ENCODE results near the gene HLCS.
"Not testable (repeated sequence)": the region's sequence is repeated elsewhere in the genome, so short reads cannot be mapped to it uniquely, and the experiment has no call there.

The HLCS gene

DNA sequence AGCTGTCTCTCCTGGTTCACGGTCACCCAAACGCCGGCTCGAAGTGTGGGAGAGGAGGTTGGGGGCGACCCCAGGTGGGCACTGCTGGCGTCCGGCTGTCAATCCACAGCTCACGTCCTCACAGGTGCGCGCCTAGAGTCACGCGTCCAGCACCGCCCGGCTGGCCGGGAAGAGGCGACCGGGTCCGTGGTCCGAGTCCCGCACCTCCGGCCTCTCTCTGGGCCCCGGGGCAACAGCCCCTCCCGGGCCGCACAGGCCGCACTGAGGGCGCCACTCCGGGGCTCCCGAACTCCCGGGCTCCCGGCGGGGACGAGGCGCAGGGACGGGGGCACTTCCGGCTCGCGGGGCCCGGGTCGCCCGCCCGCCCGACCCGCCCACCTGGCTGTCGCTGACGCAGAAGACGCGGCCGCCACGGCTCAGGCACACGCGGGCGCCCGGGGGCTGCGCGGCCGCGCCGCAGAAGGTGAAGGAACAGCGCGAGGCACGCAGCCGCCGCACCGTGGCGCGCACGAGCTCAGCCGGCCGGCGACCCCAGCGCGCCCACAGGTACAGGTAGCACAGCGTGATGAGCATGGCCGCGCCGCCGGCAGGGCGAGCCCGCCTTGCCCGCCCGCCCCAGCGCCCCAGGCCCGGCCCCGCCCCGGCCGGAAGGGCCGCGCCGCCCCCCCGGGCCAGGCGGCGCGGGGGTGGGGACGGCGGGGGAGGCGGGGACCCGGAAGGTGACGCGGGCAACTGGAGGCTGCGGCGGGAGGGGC lies at the start of gene HLCS:
Gene HLCS (minus strand): TSS at position 604 of the 755 bp plus-strand sequence. CDS start 31 bp downstream, at position 573.
- DNase-seq (ENCODE audit: low read depth), result peak; percentile 77

DNA sequence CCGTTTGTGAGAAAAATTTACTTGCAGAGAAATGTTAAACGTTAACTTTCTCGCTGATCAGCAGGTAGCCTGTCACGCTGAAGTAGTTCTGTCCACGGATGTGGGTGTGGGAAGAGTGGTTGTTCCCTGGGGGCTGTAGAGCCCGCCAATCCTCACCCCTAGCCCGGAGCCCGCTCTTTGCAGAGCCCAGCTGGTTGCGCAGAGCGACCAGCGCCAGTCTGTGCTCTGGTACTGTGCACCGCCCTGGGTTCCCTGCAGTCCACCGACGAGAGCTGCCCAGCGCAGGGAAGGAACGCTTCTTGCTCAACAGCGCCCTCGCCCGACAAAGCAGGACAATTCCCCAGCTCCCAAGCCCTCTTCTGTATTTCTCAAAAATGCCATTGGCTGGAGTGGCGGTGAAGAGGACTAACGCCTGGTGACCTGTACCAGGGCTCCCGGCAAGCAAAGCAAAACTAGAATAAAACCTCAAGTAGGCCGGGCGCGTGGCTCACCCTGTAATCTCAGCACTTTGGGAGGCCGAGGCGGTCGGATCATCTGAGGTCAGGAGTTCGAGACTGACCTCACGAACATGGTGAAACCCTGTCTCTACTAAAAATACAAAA lies 43.4 kb upstream of the HLCS start:
- peak; percentile 87 for DNase-seq (ENCODE audit: low read depth)

DNA sequence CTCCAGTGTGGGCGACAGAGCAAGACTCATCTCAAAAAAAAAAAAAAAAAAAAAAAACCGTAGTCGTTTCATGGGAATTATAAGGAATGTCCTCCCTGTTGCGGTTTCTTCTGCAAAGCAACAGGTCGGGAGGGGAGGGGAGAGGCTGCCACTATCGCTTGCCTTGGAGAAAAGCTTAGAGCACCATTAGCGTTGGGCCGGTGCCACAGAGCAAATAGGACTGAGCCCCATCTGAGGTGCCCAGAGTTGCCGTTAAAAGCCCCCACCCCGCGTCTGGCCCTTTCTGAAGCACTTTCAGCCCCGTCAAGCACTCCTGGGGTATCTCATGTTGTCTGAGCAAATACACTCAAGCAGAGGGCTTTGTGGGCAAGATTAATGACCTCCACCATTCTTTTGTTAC lies 42.3 kb upstream of the HLCS start:
- DNase-seq (ENCODE audit: low read depth), result no peak

DNA sequence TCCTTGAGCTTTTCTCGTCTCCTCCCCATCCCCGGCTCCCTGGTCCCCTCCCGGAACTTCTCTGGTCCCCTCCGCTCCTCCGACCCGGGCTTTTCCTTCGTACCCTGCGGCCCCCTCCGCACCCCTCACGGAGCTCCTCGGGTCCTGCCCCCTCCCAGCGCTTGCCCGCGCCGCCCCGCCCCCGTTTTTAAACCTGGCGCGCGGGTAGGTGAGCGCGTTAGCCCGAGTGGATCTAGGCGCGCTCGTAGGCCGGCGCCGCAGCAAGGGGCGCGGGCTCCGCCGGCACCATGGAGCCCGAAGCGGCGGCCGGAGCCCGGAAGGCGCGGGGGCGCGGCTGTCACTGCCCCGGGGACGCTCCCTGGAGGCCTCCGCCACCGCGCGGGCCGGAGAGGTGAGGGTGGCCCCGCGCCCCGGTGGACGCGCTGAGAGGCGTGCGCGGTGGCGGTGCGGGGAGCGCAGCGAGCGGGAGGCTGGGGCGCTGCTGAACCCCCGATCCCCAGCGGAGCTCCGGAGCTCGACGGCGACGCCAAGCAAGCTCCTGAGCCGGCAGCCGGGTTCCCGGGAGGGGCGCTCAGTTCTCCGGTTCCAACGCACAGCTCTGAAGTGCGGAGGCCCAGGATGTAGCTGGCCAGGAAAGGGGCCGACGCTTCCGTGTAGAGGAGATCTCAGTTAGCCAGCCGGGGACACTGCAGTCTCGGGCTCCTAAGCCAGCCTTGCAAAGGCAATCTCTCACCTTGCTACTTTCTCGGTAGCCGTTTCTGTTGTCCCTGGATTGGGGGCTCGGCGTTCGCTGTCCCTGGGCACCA lies 40.2 kb upstream of the HLCS start, which contains the start of gene RIPPLY3:
Gene RIPPLY3 (plus strand): TSS at position 217 of the 806 bp plus-strand sequence. CDS start 71 bp downstream, at position 288.
- no peak for DNase-seq (ENCODE audit: low read depth)

DNA sequence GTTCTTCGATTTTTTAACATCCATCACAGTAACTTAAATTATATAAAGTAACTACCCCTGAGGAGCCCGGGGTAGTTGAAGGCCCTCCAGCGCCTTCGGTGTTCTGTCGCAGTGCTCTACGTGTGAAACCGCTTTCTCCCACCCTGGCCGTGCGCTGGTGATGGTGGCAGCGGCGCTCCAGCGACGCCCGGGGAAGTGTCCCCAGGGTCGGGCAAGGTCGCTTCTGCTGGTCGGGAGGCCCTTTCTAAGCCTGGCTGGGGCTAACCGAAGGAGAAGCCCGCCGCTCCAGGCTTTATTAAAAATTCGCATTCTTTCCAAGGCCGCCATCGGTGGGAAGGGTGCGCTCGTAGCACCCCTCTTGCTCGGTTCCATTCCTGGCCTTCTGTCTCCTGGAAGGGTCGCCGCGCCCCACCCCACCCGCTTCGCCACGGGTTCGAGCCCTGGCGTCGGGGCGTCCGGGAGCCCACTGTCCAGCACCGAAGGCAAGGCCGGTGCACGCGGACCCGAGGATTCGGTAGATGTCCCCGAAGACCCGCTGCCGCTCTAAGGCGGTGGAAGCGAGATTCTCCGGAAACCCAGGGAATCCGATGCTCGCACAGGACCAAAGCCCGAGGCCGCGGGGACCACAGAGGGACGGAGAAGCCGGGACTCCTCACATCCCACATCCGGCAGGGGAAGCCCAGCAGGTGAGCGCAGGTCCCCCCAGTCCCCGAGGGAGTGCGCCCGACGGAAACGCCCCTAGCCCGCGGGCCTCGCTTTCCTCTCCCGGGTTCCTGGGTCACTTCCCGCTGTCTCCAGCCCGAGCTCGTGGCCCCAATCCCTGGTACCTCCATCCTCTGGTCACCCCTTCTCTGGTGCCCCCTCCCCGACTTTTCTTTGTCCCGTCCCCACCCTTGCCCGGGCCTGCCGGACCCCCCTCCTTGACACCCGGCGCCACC lies 39.3 kb upstream of the HLCS start:
- no peak for DNase-seq (ENCODE audit: low read depth)

DNA sequence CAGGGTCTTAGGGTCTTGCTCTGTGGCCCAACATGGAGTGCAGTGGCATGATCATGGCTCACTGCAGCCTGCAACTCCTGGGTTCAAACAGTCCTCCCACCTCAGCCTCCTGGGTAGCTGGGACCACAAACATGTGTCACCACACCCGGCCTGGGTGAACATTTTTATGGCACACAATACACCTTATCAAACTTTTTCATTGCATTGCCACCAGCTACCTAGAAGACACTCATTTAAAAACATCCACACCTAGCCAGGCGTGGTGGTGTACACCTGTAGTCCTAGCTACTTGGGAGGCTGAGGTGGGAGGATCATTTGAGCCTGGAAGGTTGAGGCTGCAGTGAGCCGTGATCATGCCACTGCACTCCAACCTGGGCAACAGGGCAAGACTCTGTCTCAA lies 37.4 kb upstream of the HLCS start:
- not testable (repeated sequence) for DNase-seq (ENCODE audit: low read depth)

DNA sequence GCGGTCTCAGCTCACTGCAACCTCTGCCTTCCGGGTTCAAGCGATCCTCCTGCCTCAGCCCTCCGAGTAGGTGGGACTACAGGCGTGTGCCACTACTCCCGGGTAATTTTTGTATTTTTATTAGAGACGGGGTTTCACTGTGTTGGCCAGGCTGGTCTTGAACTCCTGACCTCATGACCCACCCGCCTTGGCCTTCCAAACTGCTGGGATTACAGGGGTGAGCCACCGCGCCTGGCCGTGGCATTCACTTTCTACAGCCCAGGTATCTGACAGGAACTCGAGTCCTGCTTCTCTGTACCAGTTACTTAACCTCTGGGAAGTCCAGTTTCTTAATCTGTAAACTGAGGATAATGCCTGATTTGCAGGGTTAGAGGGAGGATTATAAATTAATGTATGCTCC lies 36.4 kb upstream of the HLCS start:
- not testable (repeated sequence) for DNase-seq (ENCODE audit: low read depth)

DNA sequence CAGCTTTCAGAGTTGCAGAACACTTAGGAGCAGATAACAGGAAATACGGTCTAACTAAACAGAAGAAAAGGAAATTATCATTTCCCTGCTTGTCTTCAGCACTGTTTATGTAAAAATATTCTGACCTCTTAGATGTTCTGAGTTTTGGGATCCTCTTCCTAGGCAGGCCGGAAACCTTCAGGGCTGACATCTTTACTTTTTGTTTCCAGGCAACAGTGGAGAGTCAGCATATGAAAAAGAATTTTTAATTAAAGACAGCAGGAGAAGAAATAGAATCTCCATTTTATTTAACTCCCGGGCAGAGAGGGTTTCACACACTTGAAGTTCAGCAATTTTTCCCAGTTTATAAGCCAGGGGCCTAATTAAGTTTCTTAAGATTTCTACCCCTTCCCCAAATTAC lies 35.0 kb upstream of the HLCS start:
- no peak for DNase-seq (ENCODE audit: low read depth)

DNA sequence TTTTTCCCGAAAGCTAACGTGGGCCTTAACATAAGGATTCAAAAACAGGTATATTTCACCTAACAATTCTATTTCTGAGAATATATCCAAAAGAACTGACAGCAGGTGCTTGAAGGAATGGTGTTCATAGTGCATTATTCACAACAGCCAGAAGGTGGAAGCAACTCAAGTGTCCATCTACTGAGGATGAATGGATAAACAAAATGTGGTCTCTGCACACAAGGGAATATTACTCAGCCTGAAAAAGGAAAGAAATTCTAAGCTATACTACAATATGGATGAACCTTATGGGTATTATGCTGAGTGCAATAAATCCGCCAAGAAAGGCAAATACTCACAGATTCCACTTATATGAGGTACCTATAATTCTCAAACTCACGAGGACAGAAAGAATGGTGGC lies 33.9 kb upstream of the HLCS start:
- no peak for DNase-seq (ENCODE audit: low read depth)

DNA sequence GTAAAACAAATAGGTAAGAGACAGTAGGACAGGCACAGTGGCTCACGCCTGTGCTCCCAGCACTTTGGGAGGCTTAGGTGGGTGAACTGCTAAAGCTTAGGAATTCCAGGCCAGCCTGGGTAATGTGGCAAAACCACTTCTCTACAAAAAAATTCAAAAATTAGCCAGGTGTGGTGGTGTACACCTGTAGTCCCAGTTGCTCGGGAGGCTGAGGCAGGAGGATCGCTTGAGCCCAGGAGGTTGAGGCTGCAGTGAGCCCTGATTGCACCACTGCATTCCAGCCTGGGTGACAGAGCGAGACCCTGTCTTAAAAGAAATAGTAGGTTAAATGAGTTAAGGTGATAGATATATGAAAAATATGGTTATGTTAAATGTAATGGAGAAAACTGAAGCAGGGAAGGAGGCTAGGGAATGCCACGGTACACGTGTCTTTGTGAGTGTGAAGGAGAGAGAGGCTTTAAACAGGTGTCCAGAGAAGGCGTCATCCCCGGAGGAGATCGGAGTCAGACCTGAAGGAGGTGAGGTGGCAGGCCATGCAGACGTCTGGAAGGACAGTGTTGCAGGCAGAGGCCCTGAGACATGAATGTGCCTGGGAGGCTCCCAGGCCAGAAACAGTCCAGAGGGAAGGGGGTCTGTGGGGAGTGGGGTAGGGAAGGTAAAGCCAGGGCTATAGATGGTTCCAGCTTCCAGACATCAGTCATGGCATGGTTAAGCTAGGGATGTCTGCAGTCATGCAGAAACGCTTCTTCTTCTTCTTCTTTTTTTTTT lies 32.8 kb upstream of the HLCS start:
- no peak for DNase-seq (ENCODE audit: low read depth)

DNA sequence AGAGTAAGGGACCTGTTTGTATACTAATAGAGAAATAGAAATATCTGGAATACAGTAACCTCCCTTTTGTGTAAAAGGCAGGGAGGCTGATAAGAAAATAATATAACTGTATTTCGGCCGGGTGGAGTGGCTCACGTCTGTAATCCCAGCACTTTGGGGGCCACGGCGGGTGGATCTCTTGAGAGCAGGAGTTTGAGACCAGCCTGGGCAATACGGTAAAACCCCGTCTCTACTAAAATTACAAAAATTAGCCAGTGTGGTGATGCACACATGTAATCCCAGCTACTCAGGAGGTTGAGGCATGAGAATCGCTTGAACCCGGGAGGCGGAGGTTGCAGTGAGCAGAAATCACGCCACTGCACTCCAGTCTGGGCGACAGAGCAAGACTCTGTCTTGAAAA lies 28.8 kb upstream of the HLCS start:
- not testable (repeated sequence) for DNase-seq (ENCODE audit: low read depth)

DNA sequence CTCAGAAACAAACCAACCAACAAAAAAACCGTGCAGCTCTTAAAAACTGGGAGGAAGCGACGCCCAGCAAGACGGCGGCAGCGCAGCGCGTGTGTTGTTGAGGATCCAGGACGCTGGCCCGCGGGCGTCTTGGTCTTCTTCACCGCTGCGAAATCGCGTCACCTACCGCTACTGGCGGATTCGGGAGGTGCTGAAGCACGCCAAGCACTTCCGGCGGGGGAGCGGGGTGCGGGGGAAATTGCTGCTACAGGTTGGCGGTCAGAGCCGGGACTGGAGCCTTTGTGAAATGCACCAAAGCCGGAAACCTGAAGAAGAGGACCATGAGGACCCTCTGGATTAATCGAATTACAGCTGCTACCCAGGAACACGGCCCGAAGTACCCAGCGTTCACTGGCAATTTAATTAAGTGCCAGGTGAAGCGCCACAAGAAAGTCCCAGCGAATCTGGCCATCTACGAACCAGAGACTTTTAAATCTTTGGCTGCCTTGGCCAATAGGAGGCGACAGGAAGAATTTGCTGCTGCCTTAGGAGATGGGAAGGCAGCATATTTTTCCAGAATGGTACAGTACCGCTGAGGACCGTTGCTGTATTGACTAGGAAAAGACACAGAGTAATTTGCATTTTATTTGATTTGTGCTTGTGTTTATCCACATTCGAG lies 28.2 kb upstream of the HLCS start:
- no peak for DNase-seq (ENCODE audit: low read depth)

DNA sequence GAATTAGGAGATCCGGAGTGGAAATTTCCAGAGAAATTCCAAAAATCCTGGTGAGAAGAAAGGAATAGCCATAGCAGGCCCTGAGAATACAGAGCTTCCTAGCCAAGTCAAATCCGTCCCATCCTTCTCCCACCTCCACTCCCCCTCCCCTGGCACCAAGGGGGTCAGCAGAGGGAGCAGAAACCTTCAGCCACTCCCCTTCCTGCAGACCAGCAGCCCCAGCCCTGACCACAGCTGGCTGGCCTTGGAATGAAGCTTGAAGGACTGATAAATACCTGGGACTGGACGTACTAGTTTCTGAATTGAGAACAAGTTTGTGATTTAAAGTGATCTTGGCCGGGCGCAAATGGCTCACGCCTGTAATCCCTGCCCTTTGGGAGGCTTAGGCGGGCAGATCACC lies 26.2 kb upstream of the HLCS start:
- no peak for DNase-seq (ENCODE audit: low read depth)

DNA sequence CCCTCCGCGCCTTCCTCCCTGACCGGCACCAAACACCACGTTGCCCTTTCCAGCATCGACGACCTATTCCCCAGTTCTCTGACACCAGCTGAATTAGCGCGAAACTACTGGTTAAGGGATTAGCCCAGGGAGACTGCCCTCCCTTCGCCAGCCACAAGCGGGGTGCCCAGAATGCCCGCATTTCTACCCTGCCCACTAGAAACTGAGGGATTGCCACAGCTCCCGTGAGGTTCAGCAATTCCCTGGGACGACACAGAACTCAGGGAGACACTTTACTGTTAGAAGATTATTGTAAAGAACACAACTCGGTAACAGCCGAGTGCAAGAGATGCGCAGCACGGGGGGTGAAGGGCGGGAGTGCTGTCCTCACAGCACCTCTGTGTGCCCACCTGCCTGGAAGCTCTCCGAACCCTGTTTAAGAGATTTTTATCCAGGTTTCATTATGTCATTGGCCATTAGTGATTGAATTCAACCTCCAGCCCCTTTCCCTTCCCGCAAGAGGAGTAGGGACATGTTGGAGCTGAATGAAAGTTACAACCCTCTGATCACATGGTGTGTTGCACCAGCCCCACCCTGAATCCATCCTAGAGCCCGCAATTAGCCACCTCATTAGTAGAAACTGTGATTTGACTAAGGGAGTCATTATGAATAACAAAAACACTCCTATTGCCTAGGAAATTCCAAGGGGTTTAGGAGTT lies 24.2 kb upstream of the HLCS start:
- no peak for DNase-seq (ENCODE audit: low read depth)

DNA sequence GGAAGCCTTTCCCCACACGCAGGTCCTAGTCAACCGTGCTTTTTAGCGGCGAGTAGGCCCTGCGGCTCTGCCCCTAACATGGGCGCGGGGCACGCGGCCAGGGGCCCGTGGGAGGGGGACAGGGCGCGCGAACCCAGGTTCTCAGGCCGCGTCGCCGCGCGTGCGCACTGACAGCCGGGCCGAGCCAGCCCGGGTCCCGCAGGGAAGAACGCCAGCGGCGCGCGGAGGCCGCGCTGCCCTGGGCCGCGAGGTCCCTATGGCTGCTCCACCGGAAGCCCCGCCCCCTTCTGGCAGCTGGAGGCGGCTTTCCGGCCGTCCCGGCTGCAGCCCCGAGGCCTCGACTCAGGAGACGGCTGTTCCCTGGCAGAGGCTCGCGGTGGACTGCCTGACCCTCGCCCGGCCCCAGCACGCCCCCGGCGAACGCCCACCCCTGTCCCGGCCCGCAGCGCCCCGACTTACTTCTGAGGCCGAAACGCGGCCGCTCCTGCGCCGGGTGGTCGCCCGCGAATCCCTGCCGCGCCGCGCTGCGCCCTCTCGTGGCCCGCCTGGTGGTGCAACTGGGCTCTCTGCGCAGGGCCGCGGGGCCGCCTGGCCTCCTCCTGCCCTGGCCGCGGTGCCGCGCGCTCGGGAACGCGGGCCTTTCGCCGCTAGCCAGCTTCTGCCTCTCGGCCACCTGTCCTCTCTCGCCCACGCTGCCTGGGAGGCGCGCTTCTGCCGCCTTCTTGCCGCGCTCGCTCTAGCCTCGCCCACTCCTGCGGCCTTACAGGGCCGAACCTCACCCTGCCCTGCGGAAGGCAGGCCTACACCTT lies 23.4 kb upstream of the HLCS start:
- DNase-seq (ENCODE audit: low read depth), result peak; percentile 96

DNA sequence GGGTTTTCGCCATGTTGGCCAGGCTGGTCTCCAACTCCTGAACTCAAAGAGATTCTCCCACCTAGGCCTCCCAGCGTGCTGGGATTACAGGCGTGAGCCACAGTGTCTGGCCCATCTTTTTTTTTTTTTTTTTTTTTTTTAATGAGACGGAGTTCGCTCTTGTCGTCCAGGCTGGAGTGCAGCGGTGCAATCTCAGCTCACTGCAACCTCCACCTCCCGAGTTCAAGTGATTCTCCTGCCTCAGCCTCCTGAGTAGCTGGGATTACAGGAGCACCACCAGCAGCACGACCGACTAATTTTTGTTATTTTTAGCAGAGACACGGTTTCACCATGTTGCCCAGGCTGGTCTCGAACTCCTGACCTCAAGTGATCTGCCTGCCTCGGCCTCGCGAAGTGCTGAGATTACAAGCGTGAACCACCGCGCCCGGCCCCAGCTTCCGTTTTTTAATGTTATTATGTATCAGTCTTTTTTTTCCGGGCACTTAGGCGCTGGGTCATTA lies 22.8 kb upstream of the HLCS start:
- not testable (repeated sequence) for DNase-seq (ENCODE audit: low read depth)

DNA sequence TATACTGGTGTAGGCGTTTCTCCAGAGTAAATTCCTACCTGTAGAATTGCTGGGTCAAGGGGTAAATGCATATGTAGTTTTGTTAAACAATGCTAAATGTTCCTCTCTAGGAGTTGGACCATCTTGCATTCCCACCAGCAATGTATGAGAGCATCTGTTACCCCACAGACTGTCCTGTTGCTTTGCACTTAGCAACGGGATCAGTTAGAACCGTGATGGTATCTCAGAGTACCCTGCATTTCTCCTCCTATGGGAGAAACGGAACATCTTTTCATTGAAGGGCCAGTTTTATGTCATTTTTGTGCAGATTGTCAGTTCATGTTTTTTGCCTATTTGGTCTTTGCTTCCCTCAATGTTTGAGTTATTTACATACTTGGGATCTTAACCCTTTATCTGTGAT lies 22.1 kb upstream of the HLCS start:
- no peak for DNase-seq (ENCODE audit: low read depth)

DNA sequence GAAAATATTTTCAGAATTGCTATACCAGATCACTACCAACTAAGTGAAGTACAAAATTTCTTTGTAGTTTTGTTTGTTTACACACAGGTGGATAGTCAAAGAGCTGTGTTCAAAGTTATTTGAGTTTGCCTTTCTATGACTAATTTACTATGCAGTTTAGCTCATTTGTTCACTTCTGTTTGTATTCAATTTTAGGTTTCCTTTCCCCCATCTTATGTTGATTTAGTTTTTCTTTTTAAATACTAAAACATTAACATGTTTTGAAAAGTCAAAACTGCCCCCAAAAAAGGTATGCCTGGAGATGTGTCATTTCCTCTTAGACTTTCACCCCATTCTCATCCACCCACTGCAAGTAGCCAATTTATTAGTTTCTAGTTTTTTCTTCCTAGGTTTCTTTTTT lies 21.4 kb upstream of the HLCS start:
- DNase-seq (ENCODE audit: low read depth), result no peak
